Upper lobe of left lung (tissue), 6 donors: ENCODE data around the gene INKA1. TPM values are rescaled to one million over a fixed set of nuclear protein-coding genes. Genes with fewer than 3 reads are reported as not detected.

Source experiments
- ATAC-seq, 2 donors: fragments of 200-7000 bp; cut with Tn5 transposase; one replicate each; pipeline ENCODE4 v1.9.1; 2022; ENCODE audit warnings: mild to moderate bottlenecking in 2 of 2, moderate library complexity in 2 of 2; ENCODE audit not compliant: low FRiP score in 2 of 2
- DNase-seq, 2 donors: peaks; one replicate each; pipeline ENCODE4 v3.0.0-alpha.2; 2019 to 2020
- H3K27ac ChIP-seq, 4 donors: fragments of 200-600 bp; sonication (generic); one replicate each; pipeline ENCODE4 v1.5.1; 2016 to 2019
- H3K27me3 ChIP-seq, 4 donors: fragments of 200-600 bp; sonication (generic); one replicate each; pipeline ENCODE4 v1.5.1; 2017 to 2019
- H3K36me3 ChIP-seq, 4 donors: fragments of 200-600 bp; sonication (generic); one replicate each; pipeline ENCODE4 v1.5.1; 2016 to 2019
- H3K4me1 ChIP-seq, 4 donors: fragments of 200-600 bp; sonication (generic); one replicate each; pipeline ENCODE4 v1.5.1; 2018 to 2019
- H3K4me3 ChIP-seq, 4 donors: fragments of 200-600 bp; sonication (generic); one replicate each; pipeline ENCODE4 v1.5.1; 2017 to 2019; ENCODE audit warnings: mild to moderate bottlenecking in 2 of 4, moderate library complexity in 1 of 4
- H3K9me3 ChIP-seq, 4 donors: fragments of 200-600 bp; sonication (generic); one replicate each; pipeline ENCODE4 v1.5.1; 2018 to 2019
- CTCF ChIP-seq, 6 experiments: fragments of 450-650 bp in 4 of 6; fragments of 200-600 bp in 2 of 6; sonication (generic) in 2 of 6; IDR thresholded peaks; one replicate each; pipeline ENCODE4 v1.5.1; 2016 to 2019; ENCODE audit warnings: antibody characterized with exemption in 6 of 6
- EP300 ChIP-seq, 4 donors: sonication (generic); formaldehyde crosslinking; IDR thresholded peaks; one replicate each; pipeline ENCODE4 v1.5.1; 2017; ENCODE audit warnings: antibody characterized with exemption in 4 of 4, control low read depth in 2 of 4
- POLR2A ChIP-seq, 4 donors: fragments of 450-650 bp; IDR thresholded peaks; one replicate each; pipeline ENCODE4 v1.5.1; 2016 to 2017; ENCODE audit warnings: antibody characterized with exemption in 4 of 4, mild to moderate bottlenecking in 2 of 4
- POLR2AphosphoS5 ChIP-seq, 2 donors: sonication (generic); formaldehyde crosslinking; IDR thresholded peaks; one replicate each; pipeline ENCODE4 v1.5.1; 2017; ENCODE audit warnings: antibody characterized with exemption in 2 of 2
- WGBS, 2 donors: methylation state at CpG; one replicate each; pipeline ENCODE4 v1.1.5; 2017 to 2018; 5-methylcytosine and 5-hydroxymethylcytosine counted together
- small RNA-seq, 4 donors: library from RNA; depleted of rRNA; stranded (forward); fragments of <200 nt; gene quantifications; one replicate each; pipeline ENCODE3, GENCODE V24; 2016
- total RNA-seq, 6 donors: library from RNA; depleted of rRNA in 4 of 6; stranded (reverse); fragments of >200 nt in 4 of 6; gene quantifications; one replicate each; pipeline versions ENCODE4 v1.1.0 to v1.2.1, GENCODE V29; 2016 to 2021
- donor health status: DM: no; HTN: no; CAD: no; lungs with moderate emphysema.
- donor health status: DM: no; HTN: yes; CAD: no; lungs with severe emphysema.

Gene INKA1
- total RNA-seq, 6 donors from 2014 or later, result 5.0 to 13.6 (median 7.4) TPM

- no peak overlapping the region for H3K4me3 ChIP-seq
- TF ChIP-seq POLR2AphosphoS5 (IDR thresholded peaks at IDR 0.05), result no peak
- TF ChIP-seq POLR2A (IDR thresholded peaks at IDR 0.05), result no peak
- TF ChIP-seq EP300 (IDR thresholded peaks at IDR 0.05), result no peak
- TF ChIP-seq CTCF (IDR thresholded peaks at IDR 0.05), result no peak
- H3K9me3 ChIP-seq, result no peaks in the 10 kb centered on the region
- DNase-seq (no peak), ATAC-seq (no peak)
- no peak overlapping the region for H3K27ac ChIP-seq
- H3K27me3 ChIP-seq, result no peaks in the 10 kb centered on the region
- 84 to 94% methylated on average over 5 of the region's 5 CpGs for WGBS, 2 donors
- H3K36me3 ChIP-seq, result no peaks in the 10 kb centered on the region
- peaks cover 0 to 6% (median under 1%) of the 10 kb centered on the region in 4 donors for H3K4me1 ChIP-seq
Measured at GRCh38 chr3:49844464-49845183, 41.6 kb downstream of the INKA1 start.

- 92 to 93% methylated on average over 3 of the region's 3 CpGs for WGBS, 2 donors
- no peak for TF ChIP-seq POLR2AphosphoS5 (IDR thresholded peaks at IDR 0.05)
- no peak for TF ChIP-seq CTCF (IDR thresholded peaks at IDR 0.05)
- no peak for TF ChIP-seq EP300 (IDR thresholded peaks at IDR 0.05)
- no peak for TF ChIP-seq POLR2A (IDR thresholded peaks at IDR 0.05)
- no peak for DNase-seq
- Histone ChIP-seq H3K27me3 (no peaks in the 10 kb centered on the region), H3K4me1 (no peaks in the 10 kb centered on the region), H3K27ac (no peak overlapping the region), H3K36me3 (no peaks in the 10 kb centered on the region), H3K4me3 (no peak overlapping the region), H3K9me3 (no peaks in the 10 kb centered on the region)
- no peak for ATAC-seq
Measured at GRCh38 chr3:49845694-49846093, 42.6 kb downstream of the INKA1 start.

Small RNAs within 50 kb of the gene (small RNA-seq; reads per million reads assigned to genes)
- 0 reads per million in 4 donors for gene COX6CP14

Other genes with a start within 250 kb of the INKA1 start
- gene BSN, start 248.8 kb upstream of the INKA1 start, total RNA-seq, result 1 to 10 TPM in 2 of 6 donors, under 1 TPM in 4; 0.39 to 1.1 (median 0.72) TPM
- gene APEH, start 128.9 kb upstream of the INKA1 start, total RNA-seq, result 100 to 1,000 TPM in 1 of 6 donors, 10 to 100 TPM in 5; 54.7 to 104 (median 92.8) TPM
- 10 to 100 TPM in 5 of 6 donors, 1 to 10 TPM in 1; 8.9 to 58.7 (median 18.1) TPM for gene MST1, start 113.8 kb upstream of the INKA1 start, total RNA-seq
- 10 to 100 TPM; 14.2 to 71.2 (median 42.2) TPM for gene RNF123, start 113.7 kb upstream of the INKA1 start, total RNA-seq
- gene AMIGO3, start 83.6 kb upstream of the INKA1 start, total RNA-seq, result 1 to 10 TPM in 4 of 6 donors, under 1 TPM in 2; 0.13 to 3.2 (median 1.9) TPM
- gene GMPPB, start 79.3 kb upstream of the INKA1 start, total RNA-seq, result 10 to 100 TPM; 17.8 to 45.8 (median 41.3) TPM
- 10 to 100 TPM; 42.0 to 63.9 (median 49.7) TPM for gene IP6K1, start 16.7 kb upstream of the INKA1 start, total RNA-seq
- 10 to 100 TPM in 1 of 6 donors, 1 to 10 TPM in 4, under 1 TPM in 1; 0.66 to 21.9 (median 7.0) TPM for gene CDHR4, start 3.4 kb upstream of the INKA1 start, total RNA-seq
- gene UBA7, start 10.7 kb downstream of the INKA1 start, total RNA-seq, result 100 to 1,000 TPM in 4 of 6 donors, 10 to 100 TPM in 2; 58.8 to 330 (median 118) TPM
- gene TRAIP, start 53.3 kb downstream of the INKA1 start, total RNA-seq, result 1 to 10 TPM; 1.4 to 9.4 (median 3.5) TPM
- gene CAMKV, start 66.6 kb downstream of the INKA1 start, total RNA-seq, result under 1 TPM in 1 of 6 donors, not detected in 5; 0.43 TPM
- 10 to 100 TPM; 24.5 to 97.4 (median 36.4) TPM for gene MST1R, start 100.6 kb downstream of the INKA1 start, total RNA-seq
- 10 to 100 TPM in 5 of 6 donors, 1 to 10 TPM in 1; 8.0 to 28.3 (median 15.0) TPM for gene MON1A, start 126.5 kb downstream of the INKA1 start, total RNA-seq
- 100 to 1,000 TPM in 3 of 6 donors, 10 to 100 TPM in 3; 67.9 to 380 (median 123) TPM for gene RBM6, start 136.9 kb downstream of the INKA1 start, total RNA-seq